H9 (cell line): Measurements from ENCODE around the gene TATDN2. TPM values are rescaled to one million over a fixed set of nuclear protein-coding genes. Genes with fewer than 3 reads are reported as not detected.

ENCODE experiments used
- DNase-seq: peaks from one replicate; pipeline ENCODE4 v3.0.0-alpha.2; 2017
- H2AFZ ChIP-seq: one replicate; pipeline ENCODE4 v1.6.1; 2013; ENCODE audit warnings: mild to moderate bottlenecking, low read length, control low read depth, moderate library complexity
- H2AK5ac ChIP-seq: 2 replicates; pipeline ENCODE4 v1.6.1; 2013; ENCODE audit warnings: low read length, control low read depth, mixed read lengths; ENCODE audit not compliant: insufficient read length
- H2BK120ac ChIP-seq: one replicate; pipeline ENCODE4 v1.6.1; 2013; ENCODE audit warnings: low read depth, mild to moderate bottlenecking, low read length, control low read depth, inconsistent platforms; ENCODE audit not compliant: poor library complexity, severe bottlenecking
- H2BK12ac ChIP-seq: 2 replicates; pipeline ENCODE4 v1.6.1; 2013; ENCODE audit warnings: low read length, control low read depth, mixed read lengths, low read depth; ENCODE audit not compliant: insufficient read length
- H2BK15ac ChIP-seq: 2 replicates; pipeline ENCODE4 v1.6.1; 2013; ENCODE audit warnings: low read depth, low read length, control low read depth
- H2BK20ac ChIP-seq: one replicate; pipeline ENCODE4 v1.6.1; 2013; ENCODE audit warnings: low read depth, mild to moderate bottlenecking, low read length, control low read depth, inconsistent platforms; ENCODE audit not compliant: poor library complexity, severe bottlenecking
- H2BK5ac ChIP-seq: 2 replicates; pipeline ENCODE4 v1.6.1; 2013; ENCODE audit warnings: low read length, control low read depth, mixed read lengths; ENCODE audit not compliant: insufficient read length
- H3K14ac ChIP-seq: 2 replicates; pipeline ENCODE4 v1.6.1; 2013; ENCODE audit warnings: low read length, control low read depth; ENCODE audit not compliant: insufficient read depth
- H3K18ac ChIP-seq: 2 replicates; pipeline ENCODE4 v1.6.1; 2013; ENCODE audit warnings: low read depth, mild to moderate bottlenecking, mixed read lengths, low read length, control low read depth; ENCODE audit not compliant: insufficient read length
- H3K23ac ChIP-seq: 2 replicates; pipeline ENCODE4 v1.6.1; 2013; ENCODE audit warnings: low read length, control low read depth, mixed read lengths, low read depth; ENCODE audit not compliant: insufficient read length
- H3K23me2 ChIP-seq: 2 replicates; pipeline ENCODE4 v1.6.1; 2013; ENCODE audit warnings: low read depth, mild to moderate bottlenecking, mixed read lengths, low read length, control low read depth; ENCODE audit not compliant: insufficient read length, poor library complexity, severe bottlenecking
- H3K27ac ChIP-seq: 2 replicates; pipeline ENCODE4 v1.5.1; 2013; ENCODE audit warnings: low read length, control low read depth, mixed read lengths, low read depth; ENCODE audit not compliant: insufficient read length
- H3K27me3 ChIP-seq: 2 replicates; pipeline ENCODE4 v1.6.1; 2013; ENCODE audit warnings: low read length, control low read depth, inconsistent platforms; ENCODE audit not compliant: insufficient read depth
- H3K4ac ChIP-seq: 2 replicates; pipeline ENCODE4 v1.6.1; 2013; ENCODE audit warnings: low read depth, mild to moderate bottlenecking, control low read depth, inconsistent platforms, low read length, moderate library complexity
- H3K4me1 ChIP-seq: 2 replicates; pipeline ENCODE4 v1.6.1; 2013; ENCODE audit warnings: low read length, control low read depth, inconsistent platforms; ENCODE audit not compliant: insufficient read depth
- H3K4me2 ChIP-seq: 2 replicates; pipeline ENCODE4 v1.6.1; 2013; ENCODE audit warnings: low read length, control low read depth, mixed read lengths; ENCODE audit not compliant: insufficient read length, insufficient read depth
- H3K56ac ChIP-seq: 2 replicates; pipeline ENCODE4 v1.6.1; 2013; ENCODE audit warnings: low read depth, mild to moderate bottlenecking, mixed read lengths, low read length, control low read depth; ENCODE audit not compliant: insufficient read length
- H3K79me1 ChIP-seq: 2 replicates; pipeline ENCODE4 v1.6.1; 2013; ENCODE audit warnings: low read depth, mild to moderate bottlenecking, moderate library complexity, low read length, control low read depth, inconsistent platforms; ENCODE audit not compliant: insufficient read depth, poor library complexity, severe bottlenecking
- H3K79me2 ChIP-seq: 2 replicates; pipeline ENCODE4 v1.6.1; 2013; ENCODE audit warnings: low read length, control low read depth, inconsistent platforms; ENCODE audit not compliant: insufficient read depth
- H3K9ac ChIP-seq: 2 replicates; pipeline ENCODE4 v1.6.1; 2013; ENCODE audit warnings: low read length, control low read depth, mixed read lengths; ENCODE audit not compliant: insufficient read length; ENCODE audit errors: extremely low read depth
- H3K9me3 ChIP-seq: one replicate; pipeline ENCODE4 v1.6.1; 2013; ENCODE audit warnings: low read depth, low read length, inconsistent platforms; ENCODE audit not compliant: control insufficient read depth
- H3T11ph ChIP-seq: one replicate; pipeline ENCODE4 v1.6.1; 2013; ENCODE audit warnings: mild to moderate bottlenecking, low read length, control low read depth, inconsistent platforms
- H4K20me1 ChIP-seq: one replicate; pipeline ENCODE4 v1.6.1; 2013; ENCODE audit not compliant: control insufficient read depth, insufficient read length, insufficient read depth
- H4K5ac ChIP-seq: 2 replicates; pipeline ENCODE4 v1.6.1; 2013; ENCODE audit warnings: low read depth, mild to moderate bottlenecking, mixed read lengths, low read length, control low read depth; ENCODE audit not compliant: insufficient read length
- H4K8ac ChIP-seq: replicated peaks from 2 replicates; pipeline ENCODE4 v1.6.1; 2013; ENCODE audit warnings: low read length, control low read depth, mixed read lengths, low read depth; ENCODE audit not compliant: insufficient read length
- H4K91ac ChIP-seq: 2 replicates; pipeline ENCODE4 v1.6.1; 2013; ENCODE audit warnings: low read depth, mild to moderate bottlenecking, moderate library complexity, mixed read lengths, low read length, control low read depth; ENCODE audit not compliant: insufficient read length
- H3K27ac Mint-ChIP-seq, 3 experiments: 2 replicates in 2 of 3; 3 replicates in 1 of 3; pipeline ENCODE4 v1.8.0; 2020 to 2021; ENCODE audit warnings: mixed read lengths in 3 of 3, mild to moderate bottlenecking in 1 of 3, moderate library complexity in 1 of 3
- H3K27me3 Mint-ChIP-seq: 2 replicates; pipeline ENCODE4 v1.8.0; 2021; ENCODE audit warnings: low read depth, mild to moderate bottlenecking, moderate library complexity, mixed read lengths
- H3K36me3 Mint-ChIP-seq, 3 experiments: 2 replicates in 2 of 3; 3 replicates in 1 of 3; pipeline ENCODE4 v1.8.0; 2020 to 2021; ENCODE audit warnings: low read depth in 3 of 3, mixed read lengths in 3 of 3; ENCODE audit not compliant: insufficient read depth in 1 of 3
- H3K4me1 Mint-ChIP-seq, 2 experiments: 2 replicates each; pipeline ENCODE4 v1.8.0; 2020; ENCODE audit warnings: mixed read lengths in 2 of 2
- H3K4me3 Mint-ChIP-seq, 2 experiments: 2 replicates in 1 of 2; 3 replicates in 1 of 2; pipeline ENCODE4 v1.8.0; 2020 to 2021; ENCODE audit warnings: mild to moderate bottlenecking in 2 of 2, mixed read lengths in 2 of 2, moderate library complexity in 1 of 2
- H3K9me3 Mint-ChIP-seq, 2 experiments: 2 replicates in 1 of 2; 3 replicates in 1 of 2; pipeline ENCODE4 v1.8.0; 2020; ENCODE audit warnings: mild to moderate bottlenecking in 2 of 2, mixed read lengths in 2 of 2, moderate library complexity in 1 of 2
- CTCF ChIP-seq: fragments of 200-600 bp; sonication (generic); conservative IDR thresholded peaks from 3 replicates; pipeline ENCODE4 v1.8.0; 2021; ENCODE audit warnings: antibody characterized with exemption, mild to moderate bottlenecking
- WGBS: extraction: QIAGEN DNeasy Blood & Tissue Kit; methylation state at CpG from one replicate; pipeline ENCODE4 v1.1.7; 2013; ENCODE audit warnings: missing lambda C conversion rate, low lambda C conversion rate, mixed read lengths; ENCODE audit not compliant: insufficient read length; ENCODE audit errors: extremely low coverage; 5-methylcytosine and 5-hydroxymethylcytosine counted together
- total RNA-seq: library from RNA; stranded (reverse); gene quantifications from 2 replicates; pipeline ENCODE4 v1.2.1, GENCODE V29; 2021

TATDN2 gene
- total RNA-seq, 1 experiment from 2014 or later = 34.4 TPM

- H3K27me3 Mint-ChIP-seq = no peaks in the 10 kb centered on the region
- H2AFZ ChIP-seq = no peak overlapping the region
- no peak overlapping the region for H3K56ac ChIP-seq
- peaks cover 2% of the 10 kb centered on the region; the same call in 1 of the 2 replicates for H3K79me2 ChIP-seq
- H3K27ac Mint-ChIP-seq = no peak overlapping the region
- no peak overlapping the region for H4K5ac ChIP-seq
- H4K20me1 ChIP-seq = no peaks in the 10 kb centered on the region
- H4K8ac ChIP-seq = no peak overlapping the region
- H3K23me2 ChIP-seq = no peaks in the 10 kb centered on the region
- WGBS = no CpG with 5 or more reads among the region's 1 CpG
- no peak overlapping the region for H2BK15ac ChIP-seq
- peak overlapping the region; percentile 32 for H4K91ac ChIP-seq
- no peak overlapping the region for H2BK5ac ChIP-seq
- no peak overlapping the region for H3K4me2 ChIP-seq
- H3K36me3 Mint-ChIP-seq = peaks cover 12 to 61% (median 45%) of the 10 kb centered on the region in 3 experiments; a peak in 6 of 7 replicates
- no peak overlapping the region for H2AK5ac ChIP-seq
- H3K4me1 ChIP-seq = no peaks in the 10 kb centered on the region
- no peak overlapping the region for H2BK20ac ChIP-seq
- H2BK120ac ChIP-seq = no peak overlapping the region
- H3K4me1 Mint-ChIP-seq = peaks cover 0 to 2% of the 10 kb centered on the region in 2 experiments; a peak in 1 of 4 replicates
- no peak overlapping the region for H3K4ac ChIP-seq
- no peak overlapping the region for H3K23ac ChIP-seq
- no peak overlapping the region for H3T11ph ChIP-seq
- H3K9me3 Mint-ChIP-seq = no peaks in the 10 kb centered on the region
- H3K18ac ChIP-seq = no peak overlapping the region
- TF ChIP-seq CTCF = no peak
- no peak for DNase-seq
- H3K79me1 ChIP-seq = peaks cover 4% of the 10 kb centered on the region
- no peak overlapping the region for H3K14ac ChIP-seq
- H3K9me3 ChIP-seq = no peaks in the 10 kb centered on the region
- H3K9ac ChIP-seq = no peak overlapping the region
- no peaks in the 10 kb centered on the region for H3K27me3 ChIP-seq
- H2BK12ac ChIP-seq = no peak overlapping the region
- no peak overlapping the region for H3K4me3 Mint-ChIP-seq
- H3K27ac ChIP-seq = no peak overlapping the region
Measured at GRCh38 chr3:10278501-10278900, 30.2 kb downstream of the TATDN2 start.
